Type B pancreatic cell (in vitro differentiated cells): Measurements from ENCODE around the gene ALG3. TPM values are rescaled to one million over a fixed set of nuclear protein-coding genes. Genes with fewer than 3 reads are reported as not detected.

ENCODE experiments used
- DNase-seq: peaks from one replicate; pipeline ENCODE4 v3.0.0; 2021; ENCODE audit warnings: mixed read lengths; ENCODE audit not compliant: unreplicated experiment; ENCODE audit errors: extremely low spot score
- H3K27ac Mint-ChIP-seq: 2 replicates; pipeline ENCODE4 v1.8.0; 2021; ENCODE audit warnings: mild to moderate bottlenecking, mixed read lengths
- H3K27me3 Mint-ChIP-seq: 2 replicates; pipeline ENCODE4 v1.8.0; 2021; ENCODE audit warnings: mixed read lengths
- H3K36me3 Mint-ChIP-seq: 2 replicates; pipeline ENCODE4 v1.8.0; 2021; ENCODE audit warnings: mixed read lengths
- H3K4me1 Mint-ChIP-seq: one replicate; pipeline ENCODE4 v1.8.0; 2021; ENCODE audit warnings: mixed read lengths; ENCODE audit not compliant: unreplicated experiment
- H3K4me3 Mint-ChIP-seq: 2 replicates; pipeline ENCODE4 v1.8.0; 2021; ENCODE audit warnings: mild to moderate bottlenecking, mixed read lengths
- H3K9me3 Mint-ChIP-seq: 2 replicates; pipeline ENCODE4 v1.8.0; 2021; ENCODE audit warnings: mixed read lengths
- CTCF ChIP-seq: fragments of 200-600 bp; sonication (generic); conservative IDR thresholded peaks from 2 replicates; pipeline ENCODE4 v1.5.0; 2021; ENCODE audit warnings: antibody characterized with exemption, mild to moderate bottlenecking
- long read RNA-seq: library from polyadenylated mRNA; unstranded; transcript quantifications from one replicate; pipeline ENCODE4 v2.0.0, GENCODE V29; 2020
- total RNA-seq: library from RNA; stranded (reverse); gene quantifications from 2 replicates; pipeline ENCODE4 v1.2.1, GENCODE V29; 2021; ENCODE audit warnings: low replicate concordance

ALG3 gene
- 55.7 and 55.8 TPM in 2 replicates for total RNA-seq
- long read RNA-seq, transcript ALG3-201 (9 exons, 1,528 nt), result major isoform, 30 of 53 reads
- long read RNA-seq, partial matches to known transcripts, result 2 of 53 reads
- long read RNA-seq, other reads (novel, unspliced or antisense), result 20 of 53 reads

- Mint-ChIP-seq H3K4me3 (peak within 1 kb of the TSS; percentile 98), H3K9me3 (no peaks in the 10 kb centered on the region), H3K27me3 (no peaks in the 10 kb centered on the region), H3K36me3 (peaks cover 3% of the 10 kb centered on the region), H3K4me1 (peaks cover 5% of the 10 kb centered on the region), H3K27ac (peak within 1 kb of the TSS; percentile 95)
- peak; percentile 88 for DNase-seq
- no peak for TF ChIP-seq CTCF
Observed at GRCh38 chr3:184248454-184249411, at the start of gene ALG3. ALG3 (minus strand) TSS chr3:184248962; CDS start chr3:184248940, 22 bp downstream.

GRCh38 chr3:184296616-184297015, 47.9 kb upstream of the ALG3 start:
- H3K27ac Mint-ChIP-seq, result no peak overlapping the region
- peaks cover 10% of the 10 kb centered on the region for H3K4me1 Mint-ChIP-seq
- H3K36me3 Mint-ChIP-seq, result peaks cover 4% of the 10 kb centered on the region
- TF ChIP-seq CTCF, result no peak
- DNase-seq, result no peak
- peaks cover 21% of the 10 kb centered on the region for H3K27me3 Mint-ChIP-seq
- no peaks in the 10 kb centered on the region for H3K9me3 Mint-ChIP-seq
- H3K4me3 Mint-ChIP-seq, result peak overlapping the region; percentile 97

GRCh38 chr3:184295771-184296170, 47.0 kb upstream of the ALG3 start:
- no peak for DNase-seq
- Mint-ChIP-seq H3K9me3 (no peaks in the 10 kb centered on the region), H3K27me3 (peaks cover 21% of the 10 kb centered on the region), H3K36me3 (peaks cover 4% of the 10 kb centered on the region), H3K27ac (peak overlapping the region; percentile 83), H3K4me1 (peaks cover 10% of the 10 kb centered on the region), H3K4me3 (peak overlapping the region; percentile 80)
- no peak for TF ChIP-seq CTCF

- no peak for TF ChIP-seq CTCF
- Mint-ChIP-seq H3K9me3 (no peaks in the 10 kb centered on the region), H3K27me3 (peaks cover 50% of the 10 kb centered on the region), H3K4me1 (no peaks in the 10 kb centered on the region), H3K4me3 (no peak overlapping the region), H3K27ac (no peak overlapping the region), H3K36me3 (no peaks in the 10 kb centered on the region)
- no peak for DNase-seq
Observed at GRCh38 chr3:184291738-184292445, 43.1 kb upstream of the ALG3 start.

GRCh38 chr3:184291044-184291737, 42.4 kb upstream of the ALG3 start:
- no peak for TF ChIP-seq CTCF
- DNase-seq, result no peak
- Mint-ChIP-seq H3K4me1 (no peaks in the 10 kb centered on the region), H3K9me3 (no peaks in the 10 kb centered on the region), H3K27ac (no peak overlapping the region), H3K4me3 (no peak overlapping the region), H3K27me3 (peaks cover 55% of the 10 kb centered on the region), H3K36me3 (no peaks in the 10 kb centered on the region)
